Natural killer cell (primary cell): ENCODE data around the gene CEP128. TPM values are rescaled to one million over a fixed set of nuclear protein-coding genes. Genes with fewer than 3 reads are reported as not detected.

Source experiments
- ATAC-seq, 3 donors: fragments of 150-1000 bp in 2 of 3; fragments of 200-7000 bp in 1 of 3; cut with Tn5 transposase; 1 replicate in 1 of 3; 2 replicates in 2 of 3; pipeline ENCODE4 v1.10.0; 2021; ENCODE audit warnings: mild to moderate bottlenecking in 2 of 3, moderate library complexity in 2 of 3
- DNase-seq, 2 donors: peaks; one replicate each; pipeline versions ENCODE4 v3.0.0 to v3.0.0-alpha.2; 2013 to 2021; ENCODE audit warnings: mixed read lengths in 1 of 2
- H3K27ac ChIP-seq: one replicate; pipeline ENCODE4 v1.5.1; 2013; ENCODE audit warnings: mild to moderate bottlenecking, low read length
- H3K27me3 ChIP-seq: one replicate; pipeline ENCODE4 v1.6.1; 2013; ENCODE audit warnings: low read length; ENCODE audit not compliant: control insufficient read depth, insufficient read depth
- H3K36me3 ChIP-seq: one replicate; pipeline ENCODE4 v1.6.1; 2013; ENCODE audit warnings: low read length; ENCODE audit not compliant: control insufficient read depth, insufficient read depth
- H3K4me1 ChIP-seq: one replicate; pipeline ENCODE4 v1.6.1; 2013; ENCODE audit warnings: low read length; ENCODE audit not compliant: control insufficient read depth, insufficient read depth
- H3K4me3 ChIP-seq: one replicate; pipeline ENCODE4 v1.5.1; 2013; ENCODE audit warnings: low read length
- H3K9me3 ChIP-seq: one replicate; pipeline ENCODE4 v1.6.1; 2013; ENCODE audit warnings: low read length; ENCODE audit not compliant: control insufficient read depth, insufficient read depth
- H3K27ac Mint-ChIP-seq, 2 donors: one replicate each; pipeline ENCODE4 v1.8.0; 2022; ENCODE audit warnings: mild to moderate bottlenecking in 2 of 2, mixed read lengths in 2 of 2, moderate library complexity in 1 of 2
- H3K27me3 Mint-ChIP-seq, 2 donors: one replicate each; pipeline ENCODE4 v1.8.0; 2022; ENCODE audit warnings: low read depth in 2 of 2, mixed read lengths in 2 of 2
- H3K36me3 Mint-ChIP-seq: one replicate; pipeline ENCODE4 v1.8.0; 2022; ENCODE audit warnings: mixed read lengths
- H3K4me1 Mint-ChIP-seq, 2 donors: one replicate each; pipeline ENCODE4 v1.8.0; 2022; ENCODE audit warnings: mixed read lengths in 2 of 2
- H3K4me3 Mint-ChIP-seq: one replicate; pipeline ENCODE4 v1.8.0; 2022; ENCODE audit warnings: mild to moderate bottlenecking, moderate library complexity, mixed read lengths
- H3K9me3 Mint-ChIP-seq, 2 donors: one replicate each; pipeline ENCODE4 v1.8.0; 2022; ENCODE audit warnings: mixed read lengths in 2 of 2
- CTCF ChIP-seq: fragments of 200-600 bp; IDR thresholded peaks from one replicate; pipeline ENCODE4 v1.8.0; 2022; ENCODE audit warnings: antibody characterized with exemption
- WGBS: methylation state at CpG from one replicate; pipeline ENCODE4 v1.1.7; 2013; ENCODE audit warnings: missing lambda C conversion rate; ENCODE audit not compliant: insufficient coverage; 5-methylcytosine and 5-hydroxymethylcytosine counted together
- intact Hi-C: fragments of 100-400 bp; cut with micrococcal nuclease; formaldehyde crosslinking; loops from one replicate; pipeline ENCODE4 v1.14.2; 2022
- total RNA-seq, 4 donors: library from RNA; stranded (reverse); fragments of 120-200 nt in 1 of 4; gene quantifications; one replicate each; pipeline versions ENCODE4 v1.2.3 to v1.2.4, GENCODE V29; 2013 to 2022

Gene CEP128
- total RNA-seq, 3 donors from 2014 or later (not counting 1 experiment from before 2014, with no cell fraction given): 14.4 to 16.7 (median 15.6) TPM

- Mint-ChIP-seq H3K27me3 (peaks cover 0 to 5% of the 10 kb centered on the region in 2 donors), H3K9me3 (no peaks in the 10 kb centered on the region), H3K36me3 (no peaks in the 10 kb centered on the region), H3K27ac (no peak overlapping the region), H3K4me3 (no peak overlapping the region), H3K4me1 (no peaks in the 10 kb centered on the region)
- DNase-seq (peak; percentile 36 to 86), ATAC-seq (peak; percentile 74 to 82 (median 81))
- Histone ChIP-seq H3K27me3 (no peaks in the 10 kb centered on the region), H3K9me3 (no peaks in the 10 kb centered on the region), H3K4me1 (no peaks in the 10 kb centered on the region), H3K36me3 (no peaks in the 10 kb centered on the region), H3K4me3 (no peak overlapping the region), H3K27ac (no peak overlapping the region)
- intact Hi-C loops: loop anchor here (1.0 kb wide), 1 partner anchor 33 kb away; no protein-coding TSS in a partner anchor
- 35% methylated on average over 5 of the region's 6 CpGs for WGBS
- peak; percentile 97 for TF ChIP-seq CTCF
These were observed 45.9 kb upstream of the CEP128 start for GRCh38 chr14:80987235-80988032.

- Mint-ChIP-seq H3K4me3 (no peak overlapping the region), H3K9me3 (no peaks in the 10 kb centered on the region), H3K36me3 (no peaks in the 10 kb centered on the region), H3K27ac (no peak overlapping the region), H3K4me1 (no peaks in the 10 kb centered on the region), H3K27me3 (peaks cover 0 to 5% of the 10 kb centered on the region in 2 donors)
- WGBS: 100% methylated on average over 1 of the region's 2 CpGs
- no peaks in the 10 kb centered on the region for H3K9me3 ChIP-seq
- ATAC-seq: no peak
- no peak overlapping the region for H3K4me3 ChIP-seq
- intact Hi-C loops: no loop called here
- no peak overlapping the region for H3K27ac ChIP-seq
- no peaks in the 10 kb centered on the region for H3K4me1 ChIP-seq
- no peak for DNase-seq
- H3K36me3 ChIP-seq: no peaks in the 10 kb centered on the region
- no peaks in the 10 kb centered on the region for H3K27me3 ChIP-seq
- no peak for TF ChIP-seq CTCF
These were observed 41.2 kb upstream of the CEP128 start for GRCh38 chr14:80982711-80983110.

- intact Hi-C loops: no loop called here
- Histone ChIP-seq H3K27ac (no peak overlapping the region), H3K4me1 (no peaks in the 10 kb centered on the region), H3K27me3 (no peaks in the 10 kb centered on the region), H3K9me3 (no peaks in the 10 kb centered on the region), H3K36me3 (no peaks in the 10 kb centered on the region), H3K4me3 (no peak overlapping the region)
- Mint-ChIP-seq H3K27me3 (peaks cover 0 to 3% of the 10 kb centered on the region in 2 donors), H3K4me3 (no peak overlapping the region), H3K36me3 (no peaks in the 10 kb centered on the region), H3K27ac (no peak overlapping the region), H3K9me3 (no peaks in the 10 kb centered on the region), H3K4me1 (no peaks in the 10 kb centered on the region)
- DNase-seq (no peak), ATAC-seq (no peak)
- WGBS: 95% methylated on average over 7 of the region's 7 CpGs
- no peak for TF ChIP-seq CTCF
These were observed 40.1 kb upstream of the CEP128 start for GRCh38 chr14:80981673-80982072.
